ENCODE data around the gene AFG1L.
"Not testable (repeated sequence)": the region's sequence is repeated elsewhere in the genome, so short reads cannot be mapped to it uniquely, and the experiment has no call there.

AFG1L gene

DNA sequence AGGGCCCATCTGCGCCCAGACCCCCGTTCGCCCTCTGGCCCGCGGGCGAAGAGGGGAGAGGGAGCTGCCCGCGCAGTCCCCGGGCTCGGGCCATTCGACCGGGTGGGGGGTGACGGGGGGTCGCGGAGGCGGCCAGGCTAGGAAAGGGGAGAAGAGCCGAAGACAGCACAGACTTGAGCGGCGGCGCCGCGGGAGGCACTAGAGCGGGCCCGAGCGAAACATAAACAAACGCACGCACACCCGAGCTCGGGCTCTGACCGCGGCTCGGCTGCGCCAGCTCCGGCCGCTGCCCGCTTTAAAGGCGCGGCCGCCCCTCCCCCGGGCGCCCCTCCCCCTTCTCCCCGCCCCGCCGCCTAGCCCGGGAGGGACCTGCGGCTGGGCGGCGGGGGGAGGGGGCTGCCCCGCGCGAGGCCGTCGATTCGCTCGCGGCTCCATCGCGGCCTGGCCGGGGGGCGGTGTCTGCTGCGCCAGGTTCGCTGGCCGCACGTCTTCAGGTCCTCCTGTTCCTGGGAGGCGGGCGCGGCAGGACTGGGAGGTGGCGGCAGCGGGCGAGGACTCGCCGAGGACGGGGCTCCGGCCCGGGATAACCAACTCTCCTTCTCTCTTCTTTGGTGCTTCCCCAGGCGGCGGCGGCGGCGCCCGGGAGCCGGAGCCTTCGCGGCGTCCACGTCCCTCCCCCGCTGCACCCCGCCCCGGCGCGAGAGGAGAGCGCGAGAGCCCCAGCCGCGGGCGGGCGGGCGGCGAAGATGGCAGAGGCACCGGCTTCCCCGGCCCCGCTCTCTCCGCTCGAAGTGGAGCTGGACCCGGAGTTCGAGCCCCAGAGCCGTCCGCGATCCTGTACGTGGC lies 265.8 kb downstream of the AFG1L start, which contains the start of gene FOXO3:
FOXO3 (plus strand) TSS at position 455 of the 846 bp plus-strand sequence; CDS start at position 747, 292 bp downstream.
- peak; percentile 95 for DNase-seq

DNA sequence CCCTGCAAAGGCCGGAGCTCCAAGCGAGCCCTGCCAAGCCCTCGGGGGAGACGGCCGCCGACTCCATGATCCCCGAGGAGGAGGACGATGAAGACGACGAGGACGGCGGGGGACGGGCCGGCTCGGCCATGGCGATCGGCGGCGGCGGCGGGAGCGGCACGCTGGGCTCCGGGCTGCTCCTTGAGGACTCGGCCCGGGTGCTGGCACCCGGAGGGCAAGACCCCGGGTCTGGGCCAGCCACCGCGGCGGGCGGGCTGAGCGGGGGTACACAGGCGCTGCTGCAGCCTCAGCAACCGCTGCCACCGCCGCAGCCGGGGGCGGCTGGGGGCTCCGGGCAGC lies 266.4 kb downstream of the AFG1L start:
- not testable (repeated sequence) for DNase-seq

GRCh38 chr6:108561742-108562502 lies 267.1 kb downstream of the AFG1L start:
- DNase-seq: peak; percentile 52

- peak; percentile 76 for DNase-seq
These were observed 267.7 kb downstream of the AFG1L start for GRCh38 chr6:108562503-108562993.

GRCh38 chr6:108563292-108563691 lies 268.4 kb downstream of the AFG1L start:
- DNase-seq: no peak

DNA sequence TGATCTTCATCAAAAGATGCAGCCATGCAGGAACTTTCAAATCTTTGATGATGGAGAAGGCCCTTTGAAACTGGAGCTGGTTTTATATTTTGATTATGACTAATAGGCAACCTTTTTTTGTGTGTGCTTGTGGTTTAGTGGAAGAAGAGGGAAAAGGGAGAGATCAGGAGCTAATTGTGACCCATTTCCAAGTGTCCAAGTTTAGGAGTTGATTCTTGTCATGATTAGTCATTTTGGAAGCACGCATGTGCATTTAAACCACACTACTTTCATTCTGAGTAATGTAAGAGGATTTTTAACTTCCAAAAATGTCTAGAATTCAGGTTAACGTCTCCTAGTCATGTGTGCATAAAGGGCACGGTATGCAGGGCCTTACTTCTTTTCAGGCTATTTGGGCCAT lies 269.3 kb downstream of the AFG1L start:
- peak; percentile 85 for DNase-seq

GRCh38 chr6:108565091-108565766 lies 270.4 kb downstream of the AFG1L start:
- no peak for DNase-seq

DNA sequence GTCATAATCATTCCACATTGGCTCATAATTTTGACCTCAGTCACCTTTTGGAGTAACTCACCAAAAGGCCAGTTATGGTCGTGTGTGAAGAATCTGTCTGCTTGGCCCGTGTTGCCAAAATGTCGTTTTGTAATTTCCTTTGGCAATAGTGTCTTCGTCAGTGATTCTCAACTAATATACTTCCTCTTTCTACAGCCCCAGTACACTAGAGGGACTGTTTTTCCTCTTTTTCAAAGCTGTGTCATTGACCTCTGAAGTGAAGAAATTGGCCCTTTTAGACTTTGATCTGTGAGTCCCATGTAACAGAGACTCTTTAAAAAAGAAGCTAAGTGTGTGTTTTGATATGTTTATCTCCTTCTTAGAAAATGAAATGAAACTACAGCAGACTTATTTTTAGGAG lies 271.0 kb downstream of the AFG1L start:
- DNase-seq: peak; percentile 96

DNA sequence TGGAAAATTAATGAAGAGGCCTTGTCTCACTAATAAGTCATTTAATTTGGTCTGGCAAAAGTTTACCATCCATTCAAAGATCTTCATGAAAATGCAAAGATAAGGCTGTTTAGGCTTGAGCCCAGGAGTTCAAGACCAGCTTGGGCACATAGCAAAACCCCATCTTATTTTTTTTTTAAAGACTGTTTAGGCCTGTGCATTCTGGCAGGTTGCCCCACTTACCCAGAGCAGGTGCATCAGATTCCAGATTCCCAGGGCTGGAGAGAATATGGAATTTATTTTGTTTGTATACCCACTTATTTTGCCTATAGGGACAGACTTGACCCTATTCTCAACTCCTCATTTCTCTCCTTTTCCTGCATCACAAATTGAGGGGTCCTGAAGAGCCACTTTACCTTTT lies 271.6 kb downstream of the AFG1L start:
- no peak for DNase-seq

DNA sequence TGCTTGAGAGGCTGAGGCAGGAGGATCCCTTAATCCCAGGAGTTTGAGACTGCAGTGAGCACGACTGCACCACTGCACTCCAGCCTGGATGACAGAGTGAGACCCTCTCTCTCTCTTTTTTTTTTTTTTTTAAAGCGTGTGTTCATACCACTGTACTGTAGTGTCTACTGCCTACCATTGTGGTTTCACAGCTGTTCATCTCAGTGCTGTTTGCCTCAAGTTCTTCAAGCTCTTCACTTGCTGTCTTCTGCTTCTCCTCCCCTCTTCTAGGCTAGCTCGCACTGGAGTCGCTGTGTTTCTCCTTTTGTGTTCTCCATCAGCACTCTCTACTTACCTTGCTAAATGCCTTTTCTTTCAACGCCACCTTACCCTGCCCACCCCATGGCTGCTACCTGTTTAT lies 273.2 kb downstream of the AFG1L start:
- no peak for DNase-seq

GRCh38 chr6:108568551-108569305 lies 273.9 kb downstream of the AFG1L start:
- DNase-seq: no peak

GRCh38 chr6:108570517-108570916 lies 275.7 kb downstream of the AFG1L start:
- DNase-seq: no peak

- DNase-seq: no peak
These were observed 279.7 kb downstream of the AFG1L start for GRCh38 chr6:108574457-108575141.
